SW480 (cell line): ENCODE measurements around the gene ASPSCR1.
"Not testable (repeated sequence)": the region's sequence is repeated elsewhere in the genome, so short reads cannot be mapped to it uniquely, and the experiment has no call there.

Experiments
- DNase-seq: peaks from one replicate; pipeline ENCODE4 v3.0.0-alpha.2; 2016; ENCODE audit warnings: low spot score

The ASPSCR1 gene

DNA sequence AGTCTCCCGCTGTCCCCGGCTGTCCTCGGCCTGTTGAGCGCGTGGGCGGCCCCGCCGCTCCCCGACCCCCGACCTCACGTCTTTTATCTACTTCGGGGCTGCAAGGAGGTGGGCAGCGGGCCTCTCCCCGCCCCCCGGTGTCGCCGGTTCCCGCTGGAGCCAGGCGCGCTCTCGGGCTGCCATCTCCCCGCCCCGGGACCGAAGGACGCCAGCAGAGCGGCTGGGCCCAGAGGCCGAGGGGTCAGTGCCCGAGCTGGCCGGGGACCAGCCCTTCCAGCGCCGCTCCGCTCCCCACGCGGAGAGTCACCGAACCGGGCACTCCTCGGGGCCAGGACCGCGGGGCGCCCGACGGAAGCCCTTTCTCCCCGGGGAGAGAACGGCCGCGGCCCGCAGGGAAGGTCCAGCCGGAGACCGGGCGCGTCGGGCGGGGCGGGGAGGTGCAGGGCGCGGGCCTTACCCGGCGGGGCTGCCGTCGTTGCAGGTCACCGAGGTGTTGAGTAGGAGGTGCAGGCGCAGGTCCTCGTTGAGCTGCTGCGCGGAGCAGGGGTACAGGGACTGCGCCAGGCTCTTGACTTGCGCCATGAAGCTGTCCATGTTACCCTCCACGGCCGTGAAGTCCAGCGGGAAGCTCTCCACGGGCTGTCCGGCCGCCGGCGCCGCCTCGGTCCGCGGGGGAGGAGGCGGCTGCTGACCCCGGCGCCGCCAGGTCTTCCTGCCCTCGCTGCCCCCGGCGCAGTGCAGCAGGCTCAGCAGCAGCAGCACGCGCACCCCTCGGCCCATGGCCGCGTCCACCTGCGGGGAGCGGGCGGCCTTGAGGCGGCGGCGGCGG, 17.1 kb upstream of the ASPSCR1 start:
- DNase-seq: no peak

DNA sequence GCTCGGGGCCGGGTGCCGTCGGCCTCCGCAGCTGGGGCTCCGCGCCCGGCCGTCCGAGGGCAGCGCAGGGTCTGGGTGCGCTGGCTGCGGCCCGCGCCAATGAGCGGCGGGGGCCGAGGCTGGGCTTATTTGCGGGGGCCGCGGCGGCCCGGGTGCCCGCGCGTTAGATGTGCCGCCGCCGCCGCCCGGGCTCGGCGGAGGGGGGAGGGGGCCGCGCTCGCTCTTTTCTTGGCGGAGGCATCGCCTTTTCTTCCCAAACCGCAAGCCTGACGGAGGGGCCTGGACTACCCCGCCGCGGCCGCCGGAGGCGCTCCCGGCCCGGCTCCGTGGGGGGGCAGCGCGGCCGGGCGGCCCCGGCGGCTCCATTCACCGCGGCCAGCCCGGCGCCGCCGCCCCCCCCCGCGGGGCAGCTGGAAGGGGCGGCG, 16.3 kb upstream of the ASPSCR1 start, which contains the start of gene NOTUM:
Gene NOTUM (minus strand): TSS at position 101 of the 425 bp plus-strand sequence. CDS start 278 bp downstream, outside the sequence.
- DNase-seq: peak; percentile 77

GRCh38 chr17:81961521-81962498, 15.6 kb upstream of the ASPSCR1 start:
- DNase-seq: peak; percentile 46

GRCh38 chr17:81962499-81963441, 14.7 kb upstream of the ASPSCR1 start:
- peak; percentile 71 for DNase-seq

GRCh38 chr17:81964081-81964849, 13.2 kb upstream of the ASPSCR1 start:
- DNase-seq: no peak

- DNase-seq: peak; percentile 81
These were observed 10.8 kb upstream of the ASPSCR1 start for GRCh38 chr17:81966343-81967243.

DNA sequence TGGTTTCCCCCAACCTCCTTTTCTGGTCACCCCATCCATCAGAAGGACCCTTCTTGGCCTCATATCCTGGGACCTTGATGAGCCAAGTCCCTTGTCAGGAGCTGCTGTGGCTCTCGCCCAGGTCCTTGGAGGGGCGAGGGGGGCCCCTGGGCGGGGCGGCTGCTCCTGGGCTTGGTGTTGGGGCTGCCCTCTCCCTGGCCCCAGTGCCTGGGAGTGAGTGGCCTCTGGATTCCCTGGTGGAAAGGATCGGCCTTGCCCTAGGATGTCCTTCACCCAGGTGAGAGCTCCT, 10.2 kb upstream of the ASPSCR1 start:
- no peak for DNase-seq

DNA sequence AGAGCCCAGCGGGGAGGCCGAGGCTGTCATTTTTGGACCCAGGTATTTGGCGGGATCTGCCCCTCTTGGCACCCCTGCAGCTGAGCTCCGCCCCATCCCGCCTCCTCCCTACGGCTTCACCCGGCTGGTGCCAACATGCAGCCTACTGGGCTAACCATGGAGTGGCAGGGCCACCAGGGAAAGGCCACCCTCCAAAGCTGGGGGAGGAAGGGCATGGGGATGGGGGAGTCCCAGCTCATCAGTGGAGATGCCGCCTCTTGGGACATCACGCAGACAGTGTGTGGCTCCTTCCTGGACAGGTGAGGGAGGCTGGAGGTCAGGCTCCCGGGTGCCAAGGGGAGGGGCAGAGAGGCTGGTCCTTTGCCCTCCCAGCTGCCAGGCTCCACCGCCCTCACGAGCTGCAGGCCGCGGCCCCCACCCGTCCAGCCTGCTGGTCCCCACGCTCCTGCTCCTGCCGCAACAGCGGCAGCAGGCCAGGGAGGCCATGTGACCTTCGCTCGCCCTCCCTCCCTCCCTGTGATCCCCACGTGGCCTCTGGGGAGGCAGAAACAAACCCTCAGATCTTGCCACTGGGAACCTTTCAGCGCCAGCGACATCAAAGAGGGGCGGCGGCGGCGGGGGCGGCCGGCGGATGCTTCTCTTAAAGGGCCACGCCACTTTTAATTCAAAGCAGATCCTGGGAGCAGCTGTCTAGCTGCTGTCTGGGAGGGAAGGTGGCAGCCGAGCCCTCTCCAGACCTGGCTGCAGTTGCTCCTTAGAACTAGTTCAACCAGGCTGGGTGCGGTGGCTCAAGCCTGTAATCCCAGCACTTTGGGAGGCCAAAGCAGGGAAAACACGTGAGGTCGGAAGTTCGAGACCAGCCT, 9.7 kb upstream of the ASPSCR1 start:
- peak; percentile 98 for DNase-seq

DNA sequence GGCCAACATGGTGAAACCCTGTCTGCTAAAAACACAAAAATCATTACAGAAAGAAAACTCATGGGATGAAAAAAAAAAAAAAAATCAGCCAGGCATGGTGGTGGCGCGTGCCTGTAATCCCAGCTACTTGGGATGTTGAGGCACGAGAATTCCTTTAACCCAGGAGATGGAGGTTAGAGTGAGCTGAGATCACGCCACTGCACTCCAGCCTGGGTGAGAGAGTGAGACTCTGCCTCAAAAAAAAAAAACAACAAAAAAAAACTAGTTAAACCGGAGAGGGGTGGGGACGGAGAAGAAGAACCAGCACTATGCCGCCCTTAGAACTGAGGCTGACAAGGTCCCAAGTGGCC, 9.1 kb upstream of the ASPSCR1 start:
- no peak for DNase-seq

- no peak for DNase-seq
These were observed 8.3 kb upstream of the ASPSCR1 start for GRCh38 chr17:81968850-81969812.

DNA sequence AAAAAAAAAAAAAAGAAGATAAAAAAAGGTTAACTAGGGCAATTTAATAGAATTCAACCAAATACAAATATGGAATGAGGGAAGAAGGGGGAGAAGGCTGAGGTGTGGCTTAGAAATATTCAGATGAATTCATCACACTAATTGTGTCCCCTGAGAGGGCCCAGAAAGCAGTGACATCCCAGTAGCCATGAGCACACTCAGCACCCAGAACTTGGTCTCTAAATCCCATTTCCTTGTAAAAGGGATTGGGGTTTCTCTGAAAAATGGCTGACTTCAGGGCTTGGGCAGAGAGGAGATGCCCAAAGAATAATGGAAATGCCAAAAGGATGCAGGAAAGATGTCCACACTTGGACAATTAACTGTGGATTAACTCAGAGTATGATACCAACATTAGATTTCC, 4.0 kb upstream of the ASPSCR1 start:
- DNase-seq: no peak

DNA sequence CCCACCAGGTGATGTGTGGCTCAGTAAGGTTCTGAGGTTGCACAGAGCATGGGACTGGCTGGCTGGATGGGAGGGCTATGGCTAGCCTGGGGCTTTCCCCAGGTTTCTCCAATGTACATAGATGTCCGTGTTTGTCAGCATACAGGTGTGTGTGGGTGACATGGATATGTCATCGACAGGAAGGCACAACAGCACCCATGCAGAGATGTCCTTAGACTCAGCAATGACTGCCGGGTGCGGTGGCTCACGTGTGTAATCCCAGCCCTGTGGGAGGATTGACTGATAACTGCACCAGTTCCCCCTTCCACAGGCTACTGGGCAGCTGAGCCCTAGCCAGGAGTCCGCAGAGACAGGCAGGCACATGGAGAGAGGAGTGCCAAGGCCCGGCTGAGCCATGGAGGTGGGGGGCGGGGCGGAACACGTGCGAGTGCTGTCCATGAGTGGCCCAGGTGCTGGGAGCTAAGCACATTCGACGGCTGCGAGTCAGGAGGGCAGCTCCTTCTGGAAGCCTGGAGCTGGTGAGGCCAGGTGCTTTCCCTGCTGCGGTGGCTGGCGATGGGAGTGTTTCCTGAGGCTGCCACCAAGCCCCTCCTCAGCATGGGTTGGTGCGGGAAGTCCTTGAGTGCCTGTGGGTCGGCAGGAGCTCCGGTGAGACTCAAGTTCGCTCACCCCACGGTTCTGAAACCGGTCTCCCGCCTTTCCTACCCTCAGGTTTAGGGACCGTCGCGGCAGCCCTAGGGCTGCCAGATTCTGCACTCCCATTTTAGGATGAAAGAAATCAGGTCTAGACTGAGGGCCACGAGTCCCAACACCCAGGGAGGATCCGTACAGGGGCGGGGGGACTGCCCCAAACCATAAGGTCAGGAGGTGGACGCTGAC, 858 bp upstream of the ASPSCR1 start:
- DNase-seq: peak; percentile 92

GRCh38 chr17:81978524-81979298, 1.3 kb downstream of the ASPSCR1 start:
- DNase-seq: peak; percentile 60

DNA sequence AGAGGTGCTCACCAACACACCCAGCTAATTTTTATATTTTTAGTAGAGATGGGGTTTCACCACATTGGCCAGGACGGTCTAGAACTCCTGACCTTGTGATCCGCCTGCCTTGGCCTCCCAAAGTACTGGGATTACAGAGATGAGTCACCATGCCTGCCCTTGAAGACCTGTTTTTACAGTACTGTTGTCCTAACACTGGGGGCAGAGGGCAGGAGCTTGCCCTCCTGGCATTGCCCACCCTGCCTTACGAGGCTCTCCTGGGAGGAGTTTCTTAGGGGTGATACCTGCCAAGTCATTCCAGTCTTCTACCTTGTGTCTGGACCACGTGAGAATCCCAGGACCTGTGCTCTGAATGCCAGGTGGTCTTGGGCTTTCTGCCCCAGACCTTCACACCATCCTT, 2.7 kb downstream of the ASPSCR1 start:
- DNase-seq: no peak

DNA sequence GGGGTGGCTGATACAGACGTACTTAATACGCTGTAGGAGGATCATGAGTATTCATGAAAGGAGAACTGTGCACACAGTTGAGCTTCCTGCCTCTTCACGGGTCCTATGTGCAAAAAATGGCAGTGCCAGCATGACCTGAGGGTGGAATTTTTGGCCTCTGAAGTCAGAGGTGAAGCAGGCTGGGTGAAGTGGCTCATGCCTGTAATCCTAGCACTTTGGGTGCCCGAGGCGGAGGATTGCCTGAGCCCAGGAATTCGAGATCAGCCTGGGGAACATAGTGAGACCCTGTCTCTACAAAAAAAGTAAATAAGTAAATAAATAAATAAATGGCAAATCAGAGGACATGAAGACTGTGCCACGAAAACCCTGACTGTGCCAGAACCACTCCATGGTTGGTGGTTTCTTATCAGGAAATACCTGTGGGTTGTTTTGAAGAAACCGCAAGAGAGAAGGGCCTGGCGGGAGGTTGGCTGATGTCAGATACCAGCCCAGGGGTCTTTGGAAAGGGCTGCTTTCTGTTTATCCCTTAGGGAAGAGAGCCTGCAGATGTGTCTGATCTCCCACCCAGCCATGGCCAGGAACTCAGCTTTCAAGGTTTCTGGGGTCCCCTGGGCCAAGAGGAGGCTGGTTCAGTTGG, 3.4 kb downstream of the ASPSCR1 start:
- peak; percentile 73 for DNase-seq

GRCh38 chr17:81981511-81981910, 4.1 kb downstream of the ASPSCR1 start:
- DNase-seq: not testable (repeated sequence)
